RWPE1 (cell line): ENCODE measurements around the gene TYMS.
A peak's percentile ranks its signal among the peaks of the same experiment; 100 is the strongest.

Source experiments
- CTCF ChIA-PET: fragments of 350-600 bp; sonication (Branson Sonifier 250); formaldehyde crosslinking; extraction: SDS; loops from one replicate; lab custom pipeline; 2021; lab: Yijun Ruan, JAX
- POLR2A ChIA-PET: fragments of 400-600 bp; formaldehyde crosslinking; extraction: SDS; loops from one replicate; lab custom pipeline; 2020; ENCODE audit warnings: antibody characterized with exemption; ENCODE audit not compliant: low non-redundant PET; lab: Yijun Ruan, JAX
- DNase-seq: peaks from one replicate; pipeline ENCODE4 v3.0.0; 2012; ENCODE audit warnings: low spot score
- H3K27ac ChIP-seq: fragments of 450-650 bp; 2 replicates; pipeline ENCODE4 v1.5.1; 2017
- CTCF ChIP-seq: fragments of 450-650 bp; conservative IDR thresholded peaks from 2 replicates; pipeline ENCODE4 v1.5.1; 2017; ENCODE audit warnings: low read depth, mild to moderate bottlenecking

The TYMS gene

GRCh38 chr18:715626-716025 lies 58.2 kb downstream of the TYMS start:
- DNase-seq = peak; percentile 14
- ChIA-PET POLR2A (no interaction called here), CTCF (interaction anchor here (0.7 kb wide), 1 partner anchor 126 kb away, joined by 5 read pairs; no protein-coding TSS in a partner anchor)
- no peak overlapping the region for H3K27ac ChIP-seq
- TF ChIP-seq CTCF = no peak

DNA sequence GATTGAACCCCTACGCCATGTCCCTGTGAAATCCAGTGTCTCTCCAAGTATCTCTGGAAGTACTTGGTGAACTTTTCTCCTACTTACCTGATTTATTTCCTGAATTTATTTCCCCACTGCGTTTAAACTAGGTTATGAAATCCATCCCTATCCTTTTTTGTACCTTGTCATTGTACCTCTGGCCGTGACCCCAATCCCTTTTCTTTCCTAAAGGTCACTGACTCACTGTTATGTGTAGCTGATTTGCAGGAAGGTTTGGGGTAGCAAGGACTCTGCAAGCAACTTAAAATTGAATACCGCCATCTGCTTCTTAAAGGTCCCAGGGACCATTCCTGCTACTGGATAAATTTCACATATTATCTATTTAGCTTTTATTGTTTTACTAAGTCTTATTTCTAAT lies 59.5 kb downstream of the TYMS start:
- ChIA-PET POLR2A (no interaction called here), CTCF (interaction anchor here (0.7 kb wide), 1 partner anchor 34 kb away, joined by 4 read pairs; no protein-coding TSS in a partner anchor)
- no peak for DNase-seq
- H3K27ac ChIP-seq = no peak overlapping the region
- TF ChIP-seq CTCF = no peak
